K562 (cell line): ENCODE measurements around the gene TFB2M. TPM values are rescaled to one million over a fixed set of nuclear protein-coding genes. Genes with fewer than 3 reads are reported as not detected.

Experiments used
- CREB5 ChIP-seq: fragments of 250-450 bp; sonication (Bioruptor Pico); IDR thresholded peaks from 2 replicates; pipeline ENCODE4 v1.5.0; 2020; ENCODE audit warnings: mild to moderate bottlenecking
- ETV5 ChIP-seq: sonication (generic); formaldehyde crosslinking; IDR thresholded peaks from 2 replicates; pipeline ENCODE4 v1.4.0; 2020; ENCODE audit warnings: low read depth, mild to moderate bottlenecking, missing genetic modification reagents
- FOXP1 ChIP-seq: sonication (generic); formaldehyde crosslinking; IDR thresholded peaks from 2 replicates; pipeline ENCODE4 v1.8.0; 2022; ENCODE audit warnings: mild to moderate bottlenecking, missing genetic modification reagents
- HNRNPH1 ChIP-seq: fragments of 200-400 bp; formaldehyde crosslinking; optimal IDR thresholded peaks from 2 replicates; pipeline ENCODE3; 2017; ENCODE audit warnings: low read depth, mild to moderate bottlenecking, low read length, moderate library complexity
- MAZ ChIP-seq, 2 experiments: fragments of 450-650 bp in 1 of 2; sonication (generic) in 1 of 2; formaldehyde crosslinking; IDR thresholded peaks in 1 of 2; conservative IDR thresholded peaks in 1 of 2; 2 replicates each; pipeline versions ENCODE4 v1.4.0 to v1.5.0; 2020; ENCODE audit warnings: mild to moderate bottlenecking in 1 of 2, missing genetic modification reagents in 1 of 2
- MBD2 ChIP-seq: sonication (generic); IDR thresholded peaks from 2 replicates; pipeline ENCODE4 v1.6.1; 2016; ENCODE audit warnings: low read depth, borderline replicate concordance
- NCOA2 ChIP-seq, 2 experiments: fragments of 450-650 bp; IDR thresholded peaks; 2 replicates each; pipeline ENCODE4 v1.6.1; 2018; ENCODE audit warnings: mild to moderate bottlenecking in 2 of 2, moderate library complexity in 1 of 2; ENCODE audit not compliant: partially characterized antibody in 2 of 2
- PREB ChIP-seq: sonication (generic); formaldehyde crosslinking; IDR thresholded peaks from 2 replicates; pipeline ENCODE4 v1.8.1; 2023; ENCODE audit warnings: mild to moderate bottlenecking, missing genetic modification reagents
- RB1 ChIP-seq: fragments of 450-650 bp; IDR thresholded peaks from 2 replicates; pipeline ENCODE4 v1.6.1; 2017; ENCODE audit warnings: low read depth, mild to moderate bottlenecking
- RHOXF2B ChIP-seq: fragments of 250-450 bp; sonication (Bioruptor Pico); conservative IDR thresholded peaks from 2 replicates; pipeline ENCODE4 v1.5.1; 2021
- SIX5 ChIP-seq, 2 experiments: IDR thresholded peaks; 2 replicates each; pipeline ENCODE4 v1.6.1; 2011; ENCODE audit warnings: low read length in 2 of 2, borderline replicate concordance in 1 of 2, low read depth in 1 of 2, mild to moderate bottlenecking in 1 of 2, moderate library complexity in 1 of 2; ENCODE audit not compliant: insufficient read depth in 1 of 2
- SMAD3 ChIP-seq: fragments of 450-650 bp; formaldehyde crosslinking; conservative IDR thresholded peaks from 2 replicates; pipeline ENCODE4 v1.4.0; 2020; ENCODE audit warnings: mild to moderate bottlenecking
- SMARCA5 ChIP-seq: fragments of 450-650 bp; IDR thresholded peaks from 2 replicates; pipeline ENCODE4 v1.6.1; 2016
- STAG1 ChIP-seq: sonication (generic); formaldehyde crosslinking; IDR thresholded peaks from 2 replicates; pipeline ENCODE4 v1.5.0; 2020; ENCODE audit warnings: missing genetic modification reagents, borderline replicate concordance
- TRIM24 ChIP-seq, 2 experiments: fragments of 450-650 bp; IDR thresholded peaks; 2 replicates each; pipeline ENCODE4 v1.6.1; 2016
- USF2 ChIP-seq: sonication (generic); formaldehyde crosslinking; IDR thresholded peaks from 2 replicates; pipeline ENCODE4 v1.5.0; 2020; ENCODE audit warnings: missing genetic modification reagents
- ZNF174 ChIP-seq: fragments of 250-450 bp; sonication (Bioruptor Pico); IDR thresholded peaks from 2 replicates; pipeline ENCODE4 v1.4.0; 2020; ENCODE audit warnings: mild to moderate bottlenecking
- ZNF184 ChIP-seq: sonication (generic); formaldehyde crosslinking; IDR thresholded peaks from 2 replicates; pipeline ENCODE4 v1.5.0; 2020; ENCODE audit warnings: missing genetic modification reagents
- ZNF212 ChIP-seq: fragments of 450-650 bp; formaldehyde crosslinking; IDR thresholded peaks from 2 replicates; pipeline ENCODE4 v1.4.0; 2020; ENCODE audit warnings: mild to moderate bottlenecking
- ZNF263 ChIP-seq: sonication (generic); formaldehyde crosslinking; IDR thresholded peaks from 2 replicates; pipeline ENCODE4 v1.8.0; 2022; ENCODE audit warnings: mild to moderate bottlenecking, missing genetic modification reagents, borderline replicate concordance
- ZNF785 ChIP-seq: fragments of 250-450 bp; sonication (Bioruptor Pico); IDR thresholded peaks from 2 replicates; pipeline ENCODE4 v1.4.0; 2020; ENCODE audit warnings: mild to moderate bottlenecking
- polyA plus RNA-seq, 8 experiments: library from polyadenylated mRNA; depleted of rRNA in 4 of 8; stranded (reverse) in 5 of 8; unstranded in 3 of 8; fragments of >200 nt; fragmentation: Nextera tagmentation in 2 of 8; fragmentation: Illumina TruSeq in 1 of 8; extraction: Ambion mirVana in 2 of 8; extraction: Trizol in 1 of 8; gene quantifications; 2 replicates each; pipeline versions ENCODE4 v1.2.1 to v1.2.3, GENCODE V29; 2011 to 2014; ENCODE audit warnings: inconsistent platforms in 1 of 8, missing spikeins in 1 of 8
- total RNA-seq, 7 experiments: library from RNA; depleted of rRNA in 6 of 7; stranded (reverse); fragments of >200 nt in 6 of 7; fragmentation: Illumina TruSeq in 2 of 7; extraction: Trizol in 2 of 7; gene quantifications; 2 replicates each; pipeline versions ENCODE4 v1.2.1 to v1.2.3, GENCODE V29; 2011 to 2021; ENCODE audit warnings: low replicate concordance in 1 of 7
- TF ChIP-seq, protein P1 (sequence below): fragments of 450-650 bp; formaldehyde crosslinking; IDR thresholded peaks from 2 replicates; pipeline ENCODE4 v1.4.0; 2020; ENCODE audit warnings: mild to moderate bottlenecking, moderate library complexity
- TF ChIP-seq, protein P2 (sequence below): sonication (generic); formaldehyde crosslinking; IDR thresholded peaks from 2 replicates; pipeline ENCODE4 v1.8.0; 2022; ENCODE audit warnings: mild to moderate bottlenecking, missing genetic modification reagents

Gene TFB2M
- total and polyA plus RNA-seq, 9 of the 15 experiments (the other 6 are each of a cell fraction or from before 2014, with no cell fraction given), result 55.1 to 162 (median 70.6) TPM

DNA sequence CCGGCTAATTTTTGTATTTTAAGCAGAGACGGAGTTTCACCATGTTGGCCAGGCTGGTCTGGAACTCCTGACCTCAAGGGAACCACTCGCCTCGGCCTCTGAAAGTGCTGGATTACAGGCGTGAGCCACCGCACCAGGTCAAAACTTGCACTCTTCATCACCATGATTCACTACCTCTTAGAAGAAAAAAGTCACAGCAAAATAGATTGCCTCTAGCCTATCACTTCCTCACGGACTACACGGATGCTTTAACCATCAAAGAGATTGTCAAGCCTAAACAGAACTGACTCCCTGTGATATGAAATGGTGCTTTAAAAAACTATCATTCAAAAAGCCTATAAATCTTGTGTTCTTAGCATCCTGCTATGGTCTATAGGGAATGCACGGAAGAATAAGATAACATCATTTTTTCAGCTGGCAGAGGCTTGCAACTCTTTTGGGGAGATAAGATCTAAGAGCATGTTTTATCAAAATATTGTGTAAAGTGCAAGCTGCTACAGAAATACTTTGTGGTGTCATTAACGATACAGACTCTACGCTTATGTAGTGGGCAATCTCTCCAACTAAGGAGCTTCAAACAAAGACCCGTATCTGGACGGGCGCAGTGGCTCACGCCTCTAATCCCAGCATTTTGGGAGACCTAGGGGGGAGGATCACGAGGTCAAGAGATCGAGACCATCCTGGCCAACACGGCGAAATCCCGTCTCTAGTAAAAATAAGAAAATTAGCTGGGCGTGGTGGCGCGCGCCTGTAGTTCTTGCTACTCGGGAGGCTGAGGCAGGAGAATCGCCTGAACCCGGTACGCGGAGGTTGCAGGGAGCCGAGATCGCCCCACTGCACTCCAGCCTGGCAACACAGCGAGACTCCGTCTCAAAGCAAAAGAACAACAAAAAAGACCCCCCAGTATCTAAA is 966 bp downstream of the TFB2M start (continued):
- TF ChIP-seq SMAD3 (CRISPR knock-in tag) (no peak), STAG1 (CRISPR knock-in tag) (no peak), HNRNPH1 (no peak), TRIM24 (IDR thresholded peaks at IDR 0.05) (peak in 1 of 2 experiments; percentile 16; a peak in 1 of 4 replicates), PREB (0 out of 2 replicates have a peak, but pooled peaks have one; percentile 15), ZNF174 (CRISPR knock-in tag) (no peak), NCOA2 (IDR thresholded peaks at IDR 0.05; ENCODE audit: partially characterized antibody in 2 of 2) (no peak), CREB5 (no peak), FOXP1 (CRISPR knock-in tag) (no peak), RHOXF2B (no peak), ZNF263 (CRISPR knock-in tag) (no peak), ZNF212 (0 out of 2 replicates have a peak, but pooled peaks have one; percentile 23), ZNF785 (no peak), SMARCA5 (peak; percentile 85), RB1 (no peak), SIX5 (IDR thresholded peaks at IDR 0.05; ENCODE audit: borderline replicate concordance in 1 of 2, insufficient read depth in 1 of 2, low read depth in 1 of 2, low read length in 2 of 2) (no peak), ZNF184 (CRISPR knock-in tag) (no peak), ETV5 (CRISPR knock-in tag) (0 out of 2 replicates have a peak, but pooled peaks have one; percentile 5), MBD2 (no peak), USF2 (CRISPR knock-in tag) (peak; percentile 3; the same call in 1 of the 2 replicates), MAZ (CRISPR knock-in tag; conservative IDR thresholded peaks at IDR 0.05 in 1 of 2, IDR thresholded peaks at IDR 0.05 in 1 of 2) (0 out of 4 replicates have a peak, but pooled peaks of 1 of the 2 experiments have one; percentile 24)
- TF ChIP-seq, protein P1, sequence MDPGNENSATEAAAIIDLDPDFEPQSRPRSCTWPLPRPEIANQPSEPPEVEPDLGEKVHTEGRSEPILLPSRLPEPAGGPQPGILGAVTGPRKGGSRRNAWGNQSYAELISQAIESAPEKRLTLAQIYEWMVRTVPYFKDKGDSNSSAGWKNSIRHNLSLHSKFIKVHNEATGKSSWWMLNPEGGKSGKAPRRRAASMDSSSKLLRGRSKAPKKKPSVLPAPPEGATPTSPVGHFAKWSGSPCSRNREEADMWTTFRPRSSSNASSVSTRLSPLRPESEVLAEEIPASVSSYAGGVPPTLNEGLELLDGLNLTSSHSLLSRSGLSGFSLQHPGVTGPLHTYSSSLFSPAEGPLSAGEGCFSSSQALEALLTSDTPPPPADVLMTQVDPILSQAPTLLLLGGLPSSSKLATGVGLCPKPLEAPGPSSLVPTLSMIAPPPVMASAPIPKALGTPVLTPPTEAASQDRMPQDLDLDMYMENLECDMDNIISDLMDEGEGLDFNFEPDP, result no peak
- TF ChIP-seq, protein P2, sequence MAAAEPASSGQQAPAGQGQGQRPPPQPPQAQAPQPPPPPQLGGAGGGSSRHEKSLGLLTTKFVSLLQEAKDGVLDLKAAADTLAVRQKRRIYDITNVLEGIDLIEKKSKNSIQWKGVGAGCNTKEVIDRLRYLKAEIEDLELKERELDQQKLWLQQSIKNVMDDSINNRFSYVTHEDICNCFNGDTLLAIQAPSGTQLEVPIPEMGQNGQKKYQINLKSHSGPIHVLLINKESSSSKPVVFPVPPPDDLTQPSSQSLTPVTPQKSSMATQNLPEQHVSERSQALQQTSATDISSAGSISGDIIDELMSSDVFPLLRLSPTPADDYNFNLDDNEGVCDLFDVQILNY (CRISPR knock-in tag), result no peak
